CD14-positive monocyte (primary cell): Measurements from ENCODE around the gene SETD3. TPM values are rescaled to one million over a fixed set of nuclear protein-coding genes. Genes with fewer than 3 reads are reported as not detected.

Experiments used
- DNase-seq, 3 donors: peaks; one replicate each; pipeline ENCODE4 v3.0.0-alpha.2; 2011 to 2022
- H2AFZ ChIP-seq: 2 replicates; pipeline ENCODE4 v1.6.0; 2012; ENCODE audit warnings: mild to moderate bottlenecking, low read depth, low read length, inconsistent platforms; ENCODE audit not compliant: insufficient read depth, poor library complexity, severe bottlenecking
- H3K27ac ChIP-seq, 2 donors: 1 replicate in 1 of 2; 2 replicates in 1 of 2; pipeline ENCODE4 v1.5.1; 2012 to 2013; ENCODE audit warnings: low read length in 2 of 2, control low read depth in 1 of 2, inconsistent platforms in 1 of 2, low read depth in 1 of 2, mild to moderate bottlenecking in 1 of 2
- H3K27me3 ChIP-seq, 2 donors: one replicate each; pipeline versions ENCODE4 v1.6.0 to v1.6.1; 2011 to 2013; ENCODE audit warnings: low read length in 2 of 2; ENCODE audit not compliant: control insufficient read depth in 2 of 2, insufficient read depth in 2 of 2
- H3K36me3 ChIP-seq, 2 donors: replicated peaks in 1 of 2; 1 replicate in 1 of 2; 2 replicates in 1 of 2; pipeline versions ENCODE4 v1.5.1 to v1.6.1; 2012 to 2013; ENCODE audit warnings: low read length in 2 of 2, control low read depth in 1 of 2, inconsistent platforms in 1 of 2, mild to moderate bottlenecking in 1 of 2; ENCODE audit not compliant: insufficient read depth in 2 of 2, control insufficient read depth in 1 of 2
- H3K4me1 ChIP-seq, 2 donors: 1 replicate in 1 of 2; 2 replicates in 1 of 2; pipeline versions ENCODE4 v1.5.1 to v1.6.1; 2012 to 2013; ENCODE audit warnings: low read length in 2 of 2, control low read depth in 1 of 2, inconsistent platforms in 1 of 2, mild to moderate bottlenecking in 1 of 2, moderate library complexity in 1 of 2; ENCODE audit not compliant: insufficient read depth in 2 of 2, control insufficient read depth in 1 of 2
- H3K4me2 ChIP-seq: replicated peaks from 2 replicates; pipeline ENCODE3; 2012; ENCODE audit warnings: low read length, moderate library complexity, mild to moderate bottlenecking; ENCODE audit not compliant: poor library complexity, severe bottlenecking; ENCODE audit errors: extremely low read depth
- H3K4me3 ChIP-seq, 3 experiments: fragments of 200-600 bp in 1 of 3; sonication (generic) in 1 of 3; replicated peaks in 1 of 3; 1 replicate in 2 of 3; 2 replicates in 1 of 3; pipeline ENCODE4 v1.5.1; 2011 to 2013; ENCODE audit warnings: low read length in 3 of 3, mild to moderate bottlenecking in 3 of 3, control low read depth in 2 of 3, low read depth in 2 of 3, inconsistent platforms in 1 of 3, moderate library complexity in 1 of 3
- H3K79me2 ChIP-seq: 2 replicates; pipeline ENCODE4 v1.6.0; 2012; ENCODE audit warnings: mild to moderate bottlenecking, control low read depth, inconsistent platforms, low read length, moderate library complexity; ENCODE audit not compliant: insufficient read depth
- H3K9ac ChIP-seq: 2 replicates; pipeline ENCODE4 v1.6.0; 2017; ENCODE audit warnings: low read length, mild to moderate bottlenecking; ENCODE audit not compliant: insufficient read depth, poor library complexity, severe bottlenecking
- H3K9me3 ChIP-seq, 2 donors: replicated peaks in 1 of 2; 1 replicate in 1 of 2; 2 replicates in 1 of 2; pipeline versions ENCODE4 v1.5.1 to v1.6.1; 2012 to 2013; ENCODE audit warnings: low read length in 2 of 2, control low read depth in 1 of 2; ENCODE audit not compliant: control insufficient read depth in 1 of 2, insufficient read depth in 1 of 2
- H4K20me1 ChIP-seq: 2 replicates; pipeline ENCODE4 v1.6.0; 2012; ENCODE audit warnings: mild to moderate bottlenecking, low read length, control low read depth, moderate library complexity; ENCODE audit not compliant: insufficient read depth
- H3K27ac Mint-ChIP-seq, 7 donors: one replicate each; pipeline ENCODE4 v1.8.0; 2020; ENCODE audit warnings: mild to moderate bottlenecking in 7 of 7, mixed read lengths in 7 of 7, moderate library complexity in 6 of 7, inconsistent platforms in 2 of 7
- H3K27me3 Mint-ChIP-seq, 3 donors: one replicate each; pipeline ENCODE4 v1.8.0; 2021 to 2022; ENCODE audit warnings: low read depth in 3 of 3, mild to moderate bottlenecking in 3 of 3, mixed read lengths in 3 of 3, moderate library complexity in 3 of 3, inconsistent platforms in 1 of 3
- H3K36me3 Mint-ChIP-seq, 2 donors: one replicate each; pipeline ENCODE4 v1.8.0; 2020; ENCODE audit warnings: mixed read lengths in 2 of 2, inconsistent platforms in 1 of 2, mild to moderate bottlenecking in 1 of 2
- H3K4me1 Mint-ChIP-seq: one replicate; pipeline ENCODE4 v1.8.0; 2020; ENCODE audit warnings: mild to moderate bottlenecking, mixed read lengths
- H3K4me3 Mint-ChIP-seq, 2 donors: one replicate each; pipeline ENCODE4 v1.8.0; 2020; ENCODE audit warnings: mild to moderate bottlenecking in 2 of 2, mixed read lengths in 2 of 2, moderate library complexity in 1 of 2
- H3K9me3 Mint-ChIP-seq, 7 donors: one replicate each; pipeline ENCODE4 v1.8.0; 2020 to 2022; ENCODE audit warnings: mixed read lengths in 7 of 7, mild to moderate bottlenecking in 6 of 7, moderate library complexity in 6 of 7, inconsistent platforms in 2 of 7
- WGBS: methylation state at CpG from one replicate; pipeline ENCODE4 v1.1.5; 2013; ENCODE audit warnings: missing lambda C conversion rate; ENCODE audit not compliant: insufficient coverage; 5-methylcytosine and 5-hydroxymethylcytosine counted together
- intact Hi-C, 2 donors: fragments of 100-400 bp; cut with micrococcal nuclease; formaldehyde crosslinking; loops; one replicate each; pipeline versions ENCODE4 v1.15.0 to v1.15.1; 2023
- polyA plus RNA-seq, 3 donors: library from polyadenylated mRNA; depleted of rRNA in 1 of 3; unstranded in 2 of 3; stranded (reverse) in 1 of 3; fragments of 300-500 nt in 2 of 3; fragments of >200 nt in 1 of 3; fragmentation: Illumina TruSeq in 2 of 3; gene quantifications; 1 replicate in 2 of 3; 2 replicates in 1 of 3; pipeline ENCODE4 v1.2.3, GENCODE V29; 2012 to 2021
- TF ChIP-seq, protein P1 (sequence below): fragments of 200-600 bp; IDR thresholded peaks from one replicate; pipeline ENCODE4 v1.8.0; 2022; ENCODE audit warnings: antibody characterized with exemption, mild to moderate bottlenecking

Gene SETD3
- polyA plus RNA-seq, 3 donors: 22.9 to 39.5 (median 38.7) TPM

GRCh38 chr14:99517643-99518381 is 37.2 kb upstream of the SETD3 start:
- TF ChIP-seq, protein P1, sequence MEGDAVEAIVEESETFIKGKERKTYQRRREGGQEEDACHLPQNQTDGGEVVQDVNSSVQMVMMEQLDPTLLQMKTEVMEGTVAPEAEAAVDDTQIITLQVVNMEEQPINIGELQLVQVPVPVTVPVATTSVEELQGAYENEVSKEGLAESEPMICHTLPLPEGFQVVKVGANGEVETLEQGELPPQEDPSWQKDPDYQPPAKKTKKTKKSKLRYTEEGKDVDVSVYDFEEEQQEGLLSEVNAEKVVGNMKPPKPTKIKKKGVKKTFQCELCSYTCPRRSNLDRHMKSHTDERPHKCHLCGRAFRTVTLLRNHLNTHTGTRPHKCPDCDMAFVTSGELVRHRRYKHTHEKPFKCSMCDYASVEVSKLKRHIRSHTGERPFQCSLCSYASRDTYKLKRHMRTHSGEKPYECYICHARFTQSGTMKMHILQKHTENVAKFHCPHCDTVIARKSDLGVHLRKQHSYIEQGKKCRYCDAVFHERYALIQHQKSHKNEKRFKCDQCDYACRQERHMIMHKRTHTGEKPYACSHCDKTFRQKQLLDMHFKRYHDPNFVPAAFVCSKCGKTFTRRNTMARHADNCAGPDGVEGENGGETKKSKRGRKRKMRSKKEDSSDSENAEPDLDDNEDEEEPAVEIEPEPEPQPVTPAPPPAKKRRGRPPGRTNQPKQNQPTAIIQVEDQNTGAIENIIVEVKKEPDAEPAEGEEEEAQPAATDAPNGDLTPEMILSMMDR: no peak
- no peak overlapping the region for H2AFZ ChIP-seq
- H3K27me3 ChIP-seq: no peaks in the 10 kb centered on the region
- 65% methylated on average over 15 of the region's 16 CpGs for WGBS
- H4K20me1 ChIP-seq: no peaks in the 10 kb centered on the region
- intact Hi-C loops: loop anchor here (2.0 to 5.0 kb wide), 3 partner anchors 109 to 365 kb away; no protein-coding TSS in a partner anchor
- peaks cover 2% of the 10 kb centered on the region in 2 donors for H3K36me3 ChIP-seq
- H3K79me2 ChIP-seq: no peaks in the 10 kb centered on the region
- H3K9ac ChIP-seq: no peak overlapping the region
- peaks cover 0 to 9% (median 5%) of the 10 kb centered on the region in 3 donors for H3K27me3 Mint-ChIP-seq
- no peak overlapping the region for H3K4me3 ChIP-seq
- no peaks in the 10 kb centered on the region for H3K4me1 ChIP-seq
- no peak overlapping the region for H3K27ac Mint-ChIP-seq
- no peak overlapping the region for H3K27ac ChIP-seq
- no peak for DNase-seq
- peaks cover 2% of the 10 kb centered on the region for H3K4me1 Mint-ChIP-seq
- H3K9me3 ChIP-seq: no peaks in the 10 kb centered on the region
- no peak overlapping the region for H3K4me3 Mint-ChIP-seq
- H3K4me2 ChIP-seq: no peak overlapping the region
- peaks cover 0 to 5% of the 10 kb centered on the region in 2 donors for H3K36me3 Mint-ChIP-seq
- no peaks in the 10 kb centered on the region for H3K9me3 Mint-ChIP-seq

DNA sequence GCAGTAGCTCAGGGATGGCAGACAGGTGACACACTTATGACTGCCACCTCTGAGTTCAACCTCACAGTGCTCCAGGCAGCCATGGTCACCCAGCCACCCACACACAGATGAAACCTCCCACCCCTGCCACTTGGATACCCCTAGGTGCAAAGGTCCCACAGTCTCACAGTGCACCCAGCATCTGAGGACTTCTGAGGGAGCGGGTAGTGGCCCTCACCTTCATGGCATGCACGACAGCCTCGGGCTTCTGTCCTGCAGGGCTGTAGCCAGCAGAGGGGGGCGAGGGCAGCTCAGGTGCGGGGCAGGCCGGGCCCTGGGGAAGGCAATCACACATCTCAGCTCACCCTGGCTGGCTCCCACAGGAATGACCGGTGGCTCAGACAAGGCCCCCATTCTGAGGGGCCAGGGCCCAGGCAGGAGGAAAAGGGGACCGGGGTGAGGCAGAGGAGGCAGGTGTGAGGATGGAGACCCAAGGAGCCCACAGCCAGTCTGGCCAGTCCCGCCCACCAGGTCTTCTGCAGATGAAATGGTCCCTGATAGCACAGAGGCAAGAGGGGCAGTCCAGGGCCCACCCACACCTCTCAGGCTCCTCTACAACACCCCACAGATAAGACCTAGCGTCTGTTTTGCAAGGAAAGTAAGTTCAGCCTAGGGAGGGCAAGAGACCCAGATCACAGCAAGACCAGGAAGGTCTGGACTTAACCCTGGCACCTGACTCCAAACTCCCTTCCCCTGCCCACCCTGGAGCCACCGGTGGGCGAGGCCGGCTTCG is 36.4 kb upstream of the SETD3 start:
- Histone ChIP-seq H3K27ac (no peak overlapping the region), H3K79me2 (no peaks in the 10 kb centered on the region), H3K9ac (no peak overlapping the region), H3K4me3 (no peak overlapping the region), H4K20me1 (no peaks in the 10 kb centered on the region), H3K27me3 (no peaks in the 10 kb centered on the region), H3K4me1 (no peaks in the 10 kb centered on the region), H3K9me3 (no peaks in the 10 kb centered on the region), H3K36me3 (peaks cover 7 to 9% of the 10 kb centered on the region in 2 donors), H3K4me2 (no peak overlapping the region), H2AFZ (no peak overlapping the region)
- intact Hi-C loops: loop anchor here in 1 of 2 donors (5.0 kb wide), 1 partner anchor 110 kb away; no protein-coding TSS in a partner anchor
- Mint-ChIP-seq H3K4me1 (peaks cover 2% of the 10 kb centered on the region), H3K27me3 (peaks cover 0 to 9% (median 5%) of the 10 kb centered on the region in 3 donors), H3K27ac (peak overlapping the region in 1 of 7 donors; percentile 36), H3K9me3 (no peaks in the 10 kb centered on the region), H3K4me3 (no peak overlapping the region), H3K36me3 (peaks cover 2 to 11% of the 10 kb centered on the region in 2 donors)
- DNase-seq: no peak
- TF ChIP-seq, protein P1: no peak
- WGBS: 93% methylated on average over 13 of the region's 14 CpGs
